Measurements from ENCODE around the gene CHST3.
"Not testable (repeated sequence)": the region's sequence is repeated elsewhere in the genome, so short reads cannot be mapped to it uniquely, and the experiment has no call there.

Gene CHST3

DNA sequence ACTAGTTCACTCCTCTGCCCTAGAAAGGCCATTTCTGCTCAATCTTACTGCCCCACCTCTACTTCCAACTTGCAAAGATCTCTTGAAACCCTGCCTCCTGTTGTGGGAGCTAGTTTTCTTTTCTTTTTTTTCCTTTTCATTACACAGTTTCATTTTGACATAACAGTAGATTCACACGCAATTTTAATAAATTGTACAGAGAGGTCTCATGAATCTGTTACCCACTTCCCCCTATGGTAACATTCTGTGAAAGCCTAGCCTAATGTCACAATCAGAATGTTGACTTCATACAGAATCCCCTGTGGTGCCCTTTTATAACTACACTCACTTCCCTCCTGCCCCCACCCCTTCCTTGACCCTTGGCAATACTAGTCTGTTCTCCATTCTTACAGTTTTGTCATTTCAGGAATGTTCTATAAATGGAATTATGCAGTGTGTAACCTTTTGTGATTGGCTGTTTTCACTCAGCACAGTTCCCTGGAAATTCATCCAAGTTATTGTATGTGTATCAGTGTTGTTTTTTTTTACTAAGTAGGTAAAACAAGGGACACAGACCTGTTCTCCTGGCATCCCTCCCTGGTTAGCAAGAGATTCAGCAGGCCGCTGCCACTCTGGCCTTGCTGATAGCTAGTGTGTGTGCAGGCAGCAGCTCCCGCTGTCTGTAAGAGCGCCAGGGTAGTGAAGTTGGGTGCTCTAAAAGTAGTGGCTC is 21.5 kb downstream of the CHST3 start:
- no peak for DNase-seq (ENCODE audit: low read depth, low spot score)
- no peaks in the 10 kb centered on the region for H3K27me3 ChIP-seq (ENCODE audit: insufficient read depth, insufficient read length)
- no peak overlapping the region for H3K4me3 ChIP-seq (ENCODE audit: insufficient read length, low read depth)
- H3K36me3 ChIP-seq (ENCODE audit: insufficient read depth, insufficient read length, low read length): peaks cover 5% of the 10 kb centered on the region
- TF ChIP-seq ZNF274 (IDR thresholded peaks at IDR 0.05; ENCODE audit: low read depth, low read length) (no peak), SUZ12 (IDR thresholded peaks at IDR 0.05; ENCODE audit: extremely low read depth, insufficient read depth, insufficient read length) (no peak), YY1 (IDR thresholded peaks at IDR 0.05; ENCODE audit: insufficient read depth, insufficient read length) (no peak)
- no peaks in the 10 kb centered on the region for H3K9me3 ChIP-seq (ENCODE audit: insufficient read depth, low read length)
- H3K9ac ChIP-seq (ENCODE audit: insufficient read length, low read depth): no peak overlapping the region
- peaks cover 4% of the 10 kb centered on the region for H3K4me1 ChIP-seq (ENCODE audit: insufficient read depth, insufficient read length)

DNA sequence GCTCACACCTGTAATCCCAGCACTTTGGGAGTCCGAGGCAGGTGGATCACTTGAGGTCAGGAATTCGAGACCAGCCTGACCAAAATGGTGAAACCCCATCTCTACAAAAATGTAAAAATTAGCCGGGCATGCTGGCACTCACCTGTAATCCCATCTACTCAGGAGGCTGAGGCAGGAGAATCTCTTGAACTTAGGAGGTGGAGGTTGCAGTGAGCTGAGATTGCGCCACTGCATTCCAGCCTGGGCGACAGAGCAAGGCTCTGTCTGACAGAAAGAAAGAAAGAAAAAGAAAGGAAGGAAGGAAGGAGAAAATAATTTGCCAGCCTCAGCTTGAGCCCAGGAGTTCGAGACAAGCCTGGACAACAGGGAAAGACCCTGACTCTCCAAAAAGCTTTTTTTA is 24.7 kb downstream of the CHST3 start:
- not testable (repeated sequence) for H3K36me3 ChIP-seq (ENCODE audit: insufficient read depth, insufficient read length, low read length); H3K4me3 ChIP-seq (ENCODE audit: insufficient read length, low read depth); DNase-seq (ENCODE audit: low read depth, low spot score); H3K4me1 ChIP-seq (ENCODE audit: insufficient read depth, insufficient read length); H3K9me3 ChIP-seq (ENCODE audit: insufficient read depth, low read length); H3K27me3 ChIP-seq (ENCODE audit: insufficient read depth, insufficient read length); H3K9ac ChIP-seq (ENCODE audit: insufficient read length, low read depth)

DNA sequence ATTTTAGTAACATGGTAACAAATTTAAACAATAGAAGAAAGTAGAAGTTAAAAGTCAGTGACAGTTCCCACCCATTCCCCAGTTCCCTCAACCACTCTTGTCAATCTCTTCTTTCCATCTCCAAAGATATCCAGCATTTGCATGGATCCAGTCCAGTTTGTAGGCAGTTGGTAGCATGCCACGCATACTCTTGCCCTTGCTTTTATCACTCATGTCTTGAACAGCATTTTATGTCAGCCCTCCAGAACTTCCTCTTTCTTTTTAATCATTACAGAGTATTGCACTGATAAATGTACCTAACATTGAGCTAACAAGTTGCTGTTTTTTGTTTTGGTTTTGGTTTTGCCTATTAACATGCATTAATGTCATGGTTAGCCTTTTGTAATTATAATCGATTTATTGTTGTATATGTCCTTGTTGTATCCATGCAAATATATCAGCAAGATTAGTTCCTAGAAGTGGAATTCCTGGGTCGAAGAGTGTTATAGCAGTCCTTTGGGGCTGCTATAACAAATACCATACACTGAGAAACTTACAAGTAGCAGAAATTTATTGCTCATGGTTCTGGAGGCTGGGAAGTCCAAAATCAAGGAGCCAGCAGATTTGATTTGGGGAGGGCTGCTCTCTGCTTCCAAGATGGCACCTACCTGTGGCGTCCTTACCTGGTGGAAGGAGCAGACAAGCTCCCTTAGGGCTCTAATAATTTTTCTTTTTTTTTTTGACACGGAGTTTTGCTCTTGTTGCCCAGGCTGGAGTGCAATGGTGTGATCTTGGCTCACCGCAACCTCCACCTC is 25.7 kb downstream of the CHST3 start:
- no peak for DNase-seq (ENCODE audit: low read depth, low spot score)
- H3K9me3 ChIP-seq (ENCODE audit: insufficient read depth, low read length): no peaks in the 10 kb centered on the region
- H3K9ac ChIP-seq (ENCODE audit: insufficient read length, low read depth): no peak overlapping the region
- H3K4me3 ChIP-seq (ENCODE audit: insufficient read length, low read depth): no peak overlapping the region
- no peaks in the 10 kb centered on the region for H3K4me1 ChIP-seq (ENCODE audit: insufficient read depth, insufficient read length)
- H3K36me3 ChIP-seq (ENCODE audit: insufficient read depth, insufficient read length, low read length): no peaks in the 10 kb centered on the region
- TF ChIP-seq YY1 (IDR thresholded peaks at IDR 0.05; ENCODE audit: insufficient read depth, insufficient read length) (no peak), ZNF274 (IDR thresholded peaks at IDR 0.05; ENCODE audit: low read depth, low read length) (no peak), SUZ12 (IDR thresholded peaks at IDR 0.05; ENCODE audit: extremely low read depth, insufficient read depth, insufficient read length) (no peak)
- H3K27me3 ChIP-seq (ENCODE audit: insufficient read depth, insufficient read length): no peaks in the 10 kb centered on the region

DNA sequence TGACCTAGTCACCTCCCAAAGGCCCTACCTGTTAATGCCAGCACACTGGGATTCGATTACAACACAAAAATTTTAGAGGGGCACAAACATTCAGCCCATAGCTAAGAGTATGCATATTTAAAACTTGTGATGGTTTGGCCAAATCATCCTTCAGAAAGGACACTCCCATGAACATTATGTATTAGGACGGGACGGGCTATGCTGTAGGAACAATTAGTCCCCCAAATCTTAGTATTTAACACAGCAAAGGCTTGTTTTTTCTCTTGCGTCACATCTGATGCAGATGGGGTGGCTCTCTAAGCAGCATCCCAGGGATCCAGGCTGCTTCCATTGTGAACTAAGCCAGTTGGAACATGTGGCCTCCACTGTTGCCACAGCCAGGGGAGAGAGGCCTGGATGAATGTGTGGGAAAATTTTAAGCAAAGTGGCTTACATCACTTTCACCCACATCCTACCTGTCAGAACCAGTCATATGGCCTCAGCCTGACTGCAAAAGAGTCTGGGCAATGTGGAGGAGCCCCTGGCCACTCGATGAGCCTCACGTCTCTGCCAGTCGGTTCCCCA is 26.6 kb downstream of the CHST3 start:
- DNase-seq (ENCODE audit: low read depth, low spot score): no peak
- Histone ChIP-seq H3K27me3 (ENCODE audit: insufficient read depth, insufficient read length) (no peaks in the 10 kb centered on the region), H3K9me3 (ENCODE audit: insufficient read depth, low read length) (no peaks in the 10 kb centered on the region), H3K36me3 (ENCODE audit: insufficient read depth, insufficient read length, low read length) (no peaks in the 10 kb centered on the region), H3K9ac (ENCODE audit: insufficient read length, low read depth) (no peak overlapping the region), H3K4me3 (ENCODE audit: insufficient read length, low read depth) (no peak overlapping the region), H3K4me1 (ENCODE audit: insufficient read depth, insufficient read length) (no peaks in the 10 kb centered on the region)
- TF ChIP-seq ZNF274 (IDR thresholded peaks at IDR 0.05; ENCODE audit: low read depth, low read length) (no peak), YY1 (IDR thresholded peaks at IDR 0.05; ENCODE audit: insufficient read depth, insufficient read length) (no peak), SUZ12 (IDR thresholded peaks at IDR 0.05; ENCODE audit: extremely low read depth, insufficient read depth, insufficient read length) (no peak)

DNA sequence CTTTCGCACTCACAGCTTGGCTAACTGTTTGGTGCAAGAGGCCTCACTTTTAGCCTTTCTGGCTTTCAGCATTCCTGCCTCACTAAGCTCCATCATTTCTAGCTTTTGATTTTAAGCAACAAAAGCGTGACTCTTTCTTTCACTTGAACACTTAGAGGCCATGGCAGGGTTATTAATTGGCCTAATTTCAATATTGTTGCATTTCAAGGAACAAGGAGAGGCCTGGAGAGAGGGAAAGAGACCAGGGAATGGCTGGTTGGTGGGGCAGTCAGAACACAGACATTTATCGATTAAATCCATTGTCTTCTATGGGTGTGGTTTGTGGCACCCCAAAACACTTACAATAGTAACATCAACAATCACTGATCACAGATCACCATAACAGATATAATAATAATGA is 31.3 kb downstream of the CHST3 start:
- TF ChIP-seq ZNF274 (IDR thresholded peaks at IDR 0.05; ENCODE audit: low read depth, low read length): no peak
- no peak for TF ChIP-seq SUZ12 (IDR thresholded peaks at IDR 0.05; ENCODE audit: extremely low read depth, insufficient read depth, insufficient read length)
- TF ChIP-seq YY1 (IDR thresholded peaks at IDR 0.05; ENCODE audit: insufficient read depth, insufficient read length): no peak
- no peaks in the 10 kb centered on the region for H3K27me3 ChIP-seq (ENCODE audit: insufficient read depth, insufficient read length)
- no peaks in the 10 kb centered on the region for H3K9me3 ChIP-seq (ENCODE audit: insufficient read depth, low read length)
- peaks cover 20% of the 10 kb centered on the region for H3K4me1 ChIP-seq (ENCODE audit: insufficient read depth, insufficient read length)
- no peak overlapping the region for H3K4me3 ChIP-seq (ENCODE audit: insufficient read length, low read depth)
- no peaks in the 10 kb centered on the region for H3K36me3 ChIP-seq (ENCODE audit: insufficient read depth, insufficient read length, low read length)
- H3K9ac ChIP-seq (ENCODE audit: insufficient read length, low read depth): no peak overlapping the region
- no peak for DNase-seq (ENCODE audit: low read depth, low spot score)

DNA sequence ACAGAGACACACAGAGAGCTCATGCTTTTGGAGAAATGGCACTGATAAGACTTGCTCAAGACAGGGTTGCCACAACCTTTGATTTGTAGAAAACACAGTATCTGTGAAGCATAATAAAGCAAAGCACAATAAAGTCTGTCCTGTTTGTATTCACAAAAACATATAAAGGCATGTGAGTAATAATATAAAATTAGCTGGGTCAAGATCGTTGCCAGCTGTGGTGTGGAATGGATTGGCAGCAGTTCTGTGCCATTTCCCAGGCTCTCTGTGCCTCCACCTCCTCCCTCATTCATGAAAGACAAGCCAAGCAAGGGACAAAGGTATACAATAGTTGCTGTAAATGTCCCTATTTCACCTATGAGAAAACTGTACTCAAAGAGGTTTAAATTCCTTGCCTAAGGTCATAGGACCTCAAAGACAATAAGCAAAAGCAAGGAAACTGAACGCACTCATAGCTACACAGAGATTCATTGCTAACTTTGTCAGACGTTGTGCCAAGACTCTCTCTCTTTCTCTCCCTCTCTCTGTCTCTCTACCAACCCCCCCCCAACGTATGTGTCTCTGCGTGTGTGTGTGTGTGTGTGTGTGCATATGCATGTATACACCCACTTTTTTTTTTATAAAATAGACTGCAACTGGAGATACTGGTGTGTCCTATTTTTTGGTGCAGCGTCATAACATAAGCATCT is 31.8 kb downstream of the CHST3 start:
- Histone ChIP-seq H3K36me3 (ENCODE audit: insufficient read depth, insufficient read length, low read length) (no peaks in the 10 kb centered on the region), H3K4me1 (ENCODE audit: insufficient read depth, insufficient read length) (peaks cover 24% of the 10 kb centered on the region), H3K27me3 (ENCODE audit: insufficient read depth, insufficient read length) (no peaks in the 10 kb centered on the region), H3K4me3 (ENCODE audit: insufficient read length, low read depth) (no peak overlapping the region), H3K9me3 (ENCODE audit: insufficient read depth, low read length) (no peaks in the 10 kb centered on the region), H3K9ac (ENCODE audit: insufficient read length, low read depth) (no peak overlapping the region)
- no peak for TF ChIP-seq SUZ12 (IDR thresholded peaks at IDR 0.05; ENCODE audit: extremely low read depth, insufficient read depth, insufficient read length)
- no peak for TF ChIP-seq YY1 (IDR thresholded peaks at IDR 0.05; ENCODE audit: insufficient read depth, insufficient read length)
- TF ChIP-seq ZNF274 (IDR thresholded peaks at IDR 0.05; ENCODE audit: low read depth, low read length): no peak
- DNase-seq (ENCODE audit: low read depth, low spot score): no peak
